ENCODE results near the gene C16orf74. TPM values are rescaled to one million over a fixed set of nuclear protein-coding genes. Genes with fewer than 3 reads are reported as not detected.

Gene C16orf74
- total RNA-seq, 2 experiments from 2014 or later: 2.1 to 2.9 TPM

DNA sequence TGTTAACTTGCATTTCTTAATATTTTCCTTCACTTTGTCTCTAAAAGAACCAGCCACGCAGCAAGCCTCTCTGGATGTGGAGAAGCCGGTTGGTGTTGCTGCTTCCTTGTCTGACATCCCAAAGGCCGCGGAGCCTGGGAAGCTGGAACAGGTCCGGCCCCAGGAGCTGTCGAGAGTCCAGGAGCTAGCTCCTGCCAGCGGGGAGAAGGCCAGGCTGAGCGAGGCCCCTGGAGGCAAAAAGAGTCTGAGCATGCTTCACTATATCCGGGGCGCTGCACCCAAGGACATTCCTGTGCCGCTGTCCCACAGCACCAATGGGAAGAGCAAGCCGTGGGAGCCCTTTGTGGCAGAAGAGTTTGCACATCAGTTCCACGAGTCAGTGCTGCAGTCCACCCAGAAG is 85.0 kb downstream of the C16orf74 start:
- no peak for ATAC-seq (ENCODE audit: poor library complexity)
- Histone ChIP-seq H3K27ac (ENCODE audit: low read depth in 1 of 2, low read length in 2 of 2) (no peak overlapping the region), H3K36me3 (ENCODE audit: insufficient read depth, low read length) (peaks cover 85% of the 10 kb centered on the region), H3K9me3 (ENCODE audit: control insufficient read depth in 1 of 2, insufficient read depth in 1 of 2, low read length in 2 of 2) (no peaks in the 10 kb centered on the region), H3K4me3 (ENCODE audit: low read length) (no peak overlapping the region), H3K4me1 (ENCODE audit: insufficient read depth, low read length) (no peaks in the 10 kb centered on the region), H3K27me3 (ENCODE audit: control insufficient read depth in 1 of 2, insufficient read depth in 2 of 2, low read length in 2 of 2) (no peaks in the 10 kb centered on the region)
- Mint-ChIP-seq H3K4me3 (no peak overlapping the region), H3K27ac (no peak overlapping the region), H3K36me3 (ENCODE audit: low read depth) (peaks cover 78% of the 10 kb centered on the region), H3K4me1 (ENCODE audit: low read depth) (no peaks in the 10 kb centered on the region), H3K9me3 (no peaks in the 10 kb centered on the region), H3K27me3 (no peaks in the 10 kb centered on the region)
- ChIA-PET CTCF (no interaction called here), POLR2A (no interaction called here)
- intact Hi-C loops (cut with DNase I, micrococcal nuclease): no loop called here
- DNase-seq: no peak
- TF ChIP-seq, protein P1, sequence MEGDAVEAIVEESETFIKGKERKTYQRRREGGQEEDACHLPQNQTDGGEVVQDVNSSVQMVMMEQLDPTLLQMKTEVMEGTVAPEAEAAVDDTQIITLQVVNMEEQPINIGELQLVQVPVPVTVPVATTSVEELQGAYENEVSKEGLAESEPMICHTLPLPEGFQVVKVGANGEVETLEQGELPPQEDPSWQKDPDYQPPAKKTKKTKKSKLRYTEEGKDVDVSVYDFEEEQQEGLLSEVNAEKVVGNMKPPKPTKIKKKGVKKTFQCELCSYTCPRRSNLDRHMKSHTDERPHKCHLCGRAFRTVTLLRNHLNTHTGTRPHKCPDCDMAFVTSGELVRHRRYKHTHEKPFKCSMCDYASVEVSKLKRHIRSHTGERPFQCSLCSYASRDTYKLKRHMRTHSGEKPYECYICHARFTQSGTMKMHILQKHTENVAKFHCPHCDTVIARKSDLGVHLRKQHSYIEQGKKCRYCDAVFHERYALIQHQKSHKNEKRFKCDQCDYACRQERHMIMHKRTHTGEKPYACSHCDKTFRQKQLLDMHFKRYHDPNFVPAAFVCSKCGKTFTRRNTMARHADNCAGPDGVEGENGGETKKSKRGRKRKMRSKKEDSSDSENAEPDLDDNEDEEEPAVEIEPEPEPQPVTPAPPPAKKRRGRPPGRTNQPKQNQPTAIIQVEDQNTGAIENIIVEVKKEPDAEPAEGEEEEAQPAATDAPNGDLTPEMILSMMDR (IDR thresholded peaks at IDR 0.05): no peak

DNA sequence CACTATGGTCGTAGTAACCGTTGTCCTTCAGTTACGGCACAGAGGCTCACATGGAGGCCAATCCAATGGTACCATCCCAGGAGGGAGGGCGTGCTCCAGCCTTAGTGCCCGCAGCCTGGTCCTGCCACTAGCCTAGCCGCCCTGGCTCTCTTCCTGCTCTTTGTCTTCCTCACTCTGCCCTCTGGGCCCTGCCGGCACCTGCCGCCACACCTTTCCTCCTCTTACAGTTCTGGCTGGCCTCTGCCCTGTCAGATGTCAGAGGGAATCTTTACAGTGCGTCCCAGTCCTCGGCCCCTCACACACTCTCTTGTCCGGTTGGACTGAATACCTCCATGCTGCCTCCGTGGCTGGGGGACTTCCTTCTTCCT is 85.5 kb downstream of the C16orf74 start:
- Histone ChIP-seq H3K36me3 (ENCODE audit: insufficient read depth, low read length) (peaks cover 81% of the 10 kb centered on the region), H3K27me3 (ENCODE audit: control insufficient read depth in 1 of 2, insufficient read depth in 2 of 2, low read length in 2 of 2) (no peaks in the 10 kb centered on the region), H3K4me3 (ENCODE audit: low read length) (no peak overlapping the region), H3K27ac (ENCODE audit: low read depth in 1 of 2, low read length in 2 of 2) (no peak overlapping the region), H3K9me3 (ENCODE audit: control insufficient read depth in 1 of 2, insufficient read depth in 1 of 2, low read length in 2 of 2) (no peaks in the 10 kb centered on the region), H3K4me1 (ENCODE audit: insufficient read depth, low read length) (no peaks in the 10 kb centered on the region)
- intact Hi-C loops (cut with DNase I, micrococcal nuclease): no loop called here
- ATAC-seq (ENCODE audit: poor library complexity) (no peak), DNase-seq (no peak)
- no peaks in the 10 kb centered on the region for H3K4me1 Mint-ChIP-seq (ENCODE audit: low read depth)
- POLR2A ChIA-PET: no interaction called here
- CTCF ChIA-PET: no interaction called here
- no peak overlapping the region for H3K4me3 Mint-ChIP-seq
- H3K27me3 Mint-ChIP-seq: no peaks in the 10 kb centered on the region
- TF ChIP-seq, protein P1 (IDR thresholded peaks at IDR 0.05): no peak
- no peak overlapping the region for H3K27ac Mint-ChIP-seq
- no peaks in the 10 kb centered on the region for H3K9me3 Mint-ChIP-seq
- H3K36me3 Mint-ChIP-seq (ENCODE audit: low read depth): peaks cover 72% of the 10 kb centered on the region

DNA sequence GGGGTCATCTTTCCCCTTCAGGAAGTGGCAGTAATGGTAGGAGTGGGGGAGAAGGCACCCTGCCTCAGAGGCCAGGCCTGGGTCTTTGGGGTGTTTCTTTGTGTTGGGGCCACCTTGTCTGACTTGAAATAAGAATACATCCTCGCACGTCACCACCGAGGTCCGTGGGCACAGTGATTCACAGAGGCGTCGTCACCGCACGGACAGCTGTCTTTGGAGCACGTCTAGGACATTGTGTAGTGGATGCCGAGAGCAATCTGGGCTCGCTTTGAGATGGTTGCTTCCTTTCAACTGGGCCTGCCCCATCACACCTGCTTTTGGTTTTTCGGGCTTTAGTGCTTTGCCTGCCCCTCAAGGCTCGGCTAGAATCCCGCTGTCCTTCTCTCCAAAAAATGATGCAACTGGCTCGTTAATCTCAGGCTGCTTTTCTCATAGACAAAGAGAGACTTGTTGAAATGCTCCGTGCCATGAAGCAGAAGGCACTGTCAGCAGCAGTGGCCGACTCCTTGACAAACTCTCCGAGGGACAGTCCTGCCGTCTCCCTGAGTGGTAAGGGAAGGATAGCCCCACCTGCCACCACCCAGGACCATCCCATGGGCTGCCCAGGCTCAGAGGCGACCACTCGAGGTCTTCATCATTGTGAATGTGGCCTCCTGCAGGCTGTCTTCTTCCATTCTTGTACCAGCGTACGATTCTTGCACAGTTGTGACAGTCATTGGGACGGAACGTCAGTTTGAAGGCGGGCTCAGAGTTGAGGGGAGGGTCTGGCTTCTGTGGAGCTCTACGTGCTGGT is 86.1 kb downstream of the C16orf74 start:
- H3K9me3 ChIP-seq (ENCODE audit: control insufficient read depth in 1 of 2, insufficient read depth in 1 of 2, low read length in 2 of 2): no peaks in the 10 kb centered on the region
- H3K27ac ChIP-seq (ENCODE audit: low read depth in 1 of 2, low read length in 2 of 2): no peak overlapping the region
- Mint-ChIP-seq H3K27me3 (no peaks in the 10 kb centered on the region), H3K9me3 (no peaks in the 10 kb centered on the region), H3K4me1 (ENCODE audit: low read depth) (no peaks in the 10 kb centered on the region), H3K27ac (no peak overlapping the region), H3K36me3 (ENCODE audit: low read depth) (peaks cover 69% of the 10 kb centered on the region), H3K4me3 (no peak overlapping the region)
- ChIA-PET CTCF (no interaction called here), POLR2A (no interaction called here)
- H3K36me3 ChIP-seq (ENCODE audit: insufficient read depth, low read length): peaks cover 76% of the 10 kb centered on the region
- H3K27me3 ChIP-seq (ENCODE audit: control insufficient read depth in 1 of 2, insufficient read depth in 2 of 2, low read length in 2 of 2): no peaks in the 10 kb centered on the region
- no peak overlapping the region for H3K4me3 ChIP-seq (ENCODE audit: low read length)
- intact Hi-C loops (cut with DNase I, micrococcal nuclease): no loop called here
- no peak for ATAC-seq (ENCODE audit: poor library complexity)
- TF ChIP-seq, protein P1 (IDR thresholded peaks at IDR 0.05): no peak
- no peak for DNase-seq
- H3K4me1 ChIP-seq (ENCODE audit: insufficient read depth, low read length): no peaks in the 10 kb centered on the region
